G401 (cell line): ENCODE data around the gene GTF2IRD1. TPM values are rescaled to one million over a fixed set of nuclear protein-coding genes. Genes with fewer than 3 reads are reported as not detected.
"Not testable (repeated sequence)": the region's sequence is repeated elsewhere in the genome, so short reads cannot be mapped to it uniquely, and the experiment has no call there.

Source experiments
- DNase-seq: peaks from one replicate; pipeline ENCODE4 v3.0.0-alpha.2; 2015; ENCODE audit warnings: low spot score
- in situ Hi-C: cut with HindIII; loops from 2 replicates; pipeline ENCODE4 v1.10.0; 2016; ENCODE audit warnings: low sequenced_read_pairs, mixed read lengths
- total RNA-seq: library from RNA; depleted of rRNA; stranded (reverse); fragments of >200 nt; shearing (Covaris generic); gene quantifications from 2 replicates; pipeline ENCODE4 v1.2.3, GENCODE V29; 2014

The GTF2IRD1 gene
- total RNA-seq, 1 experiment from 2014 or later = 28.3 TPM

DNA sequence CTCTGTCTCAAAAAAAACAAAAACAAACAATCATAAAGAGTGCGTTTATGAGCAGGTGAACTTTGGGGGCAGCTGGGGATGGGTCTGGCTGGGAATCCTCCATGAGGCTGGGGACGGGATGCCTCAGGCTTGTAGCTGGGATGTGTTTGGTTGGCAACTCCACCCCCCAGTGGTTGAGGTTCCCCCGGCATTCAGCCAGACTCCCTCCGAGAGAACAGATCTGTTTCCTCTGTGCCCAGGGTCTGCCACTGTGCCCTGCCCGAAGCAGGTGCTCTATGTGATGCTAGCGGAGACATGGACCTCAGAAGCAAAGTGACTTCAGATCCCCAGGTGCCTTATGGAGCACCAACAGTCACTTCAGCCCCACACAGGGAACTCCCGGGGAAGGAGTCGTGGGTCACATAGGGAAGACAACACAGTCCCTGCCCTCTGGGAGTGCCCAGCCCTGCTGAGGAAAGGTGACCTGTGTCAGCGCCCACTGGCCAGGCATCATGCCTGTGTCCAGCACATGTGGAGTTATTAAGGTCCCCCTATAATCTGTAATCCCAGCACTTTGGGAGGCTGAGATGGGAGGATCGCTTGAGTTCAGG, 29.3 kb upstream of the GTF2IRD1 start:
- in situ Hi-C loops = no loop called here
- no peak for DNase-seq

GRCh38 chr7:74428023-74428422, 25.7 kb upstream of the GTF2IRD1 start:
- in situ Hi-C loops = no loop called here
- no peak for DNase-seq

- DNase-seq = no peak
- in situ Hi-C loops = no loop called here
Observed at GRCh38 chr7:74429153-74429747, 24.5 kb upstream of the GTF2IRD1 start.

DNA sequence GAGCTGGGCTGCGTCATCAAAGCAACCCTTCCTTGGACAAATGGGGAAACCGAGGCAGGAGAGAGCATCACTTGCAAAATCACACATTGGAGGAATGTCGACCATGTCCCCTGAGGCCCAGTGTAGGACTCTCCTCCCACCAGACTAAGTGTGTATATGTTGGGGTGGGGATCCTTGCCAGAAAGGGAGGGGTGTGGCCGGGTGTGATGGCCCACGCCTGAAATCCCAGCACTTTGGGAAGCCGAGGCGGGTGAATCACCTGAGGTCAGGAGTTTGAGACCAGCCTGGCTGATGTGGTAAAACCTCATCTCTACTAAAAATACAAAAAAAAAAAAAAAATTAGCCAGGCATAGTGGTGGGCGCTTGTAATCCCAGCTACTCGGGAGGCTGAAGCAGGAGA, 23.3 kb upstream of the GTF2IRD1 start:
- in situ Hi-C loops, DNase-seq: not testable (repeated sequence)

DNA sequence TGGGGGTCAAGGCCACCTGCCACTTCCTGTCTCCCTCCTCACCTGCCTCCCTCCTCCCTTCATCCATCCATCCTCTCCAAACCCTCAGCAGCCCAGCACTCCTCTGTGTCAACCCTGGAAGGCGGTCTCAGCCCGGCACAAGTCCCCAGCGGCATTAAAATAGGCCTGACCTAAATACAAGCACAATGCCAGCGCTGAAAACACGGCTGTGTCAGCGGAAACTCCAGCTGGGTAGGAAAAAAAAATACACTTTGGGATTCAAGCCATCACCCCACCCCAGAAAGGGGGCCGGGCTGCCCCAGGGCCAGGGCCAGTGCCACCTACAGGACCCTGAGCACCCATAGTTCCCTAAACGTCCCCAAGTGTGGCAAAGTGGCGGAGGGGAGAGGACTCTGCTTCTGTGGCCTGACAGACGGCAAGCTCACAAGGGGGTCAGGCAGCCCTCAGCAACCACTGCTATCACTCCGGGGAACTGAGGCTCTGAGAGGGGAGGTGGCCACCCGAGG, 22.7 kb upstream of the GTF2IRD1 start:
- peak; percentile 37 for DNase-seq
- in situ Hi-C loops = no loop called here

DNA sequence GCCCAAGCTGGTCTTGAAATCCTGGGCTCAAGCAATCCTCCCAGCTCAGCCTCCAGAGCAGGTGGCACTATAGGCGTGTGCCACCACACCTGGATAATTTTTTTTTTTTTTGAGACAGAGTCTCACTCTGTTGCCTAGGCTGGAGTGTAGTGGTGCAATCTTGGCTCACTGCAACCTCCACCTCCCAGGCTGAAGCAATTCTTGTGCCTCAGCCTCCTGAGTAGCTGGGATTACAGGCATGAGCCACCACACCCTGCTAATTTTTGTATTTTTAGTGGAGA, 16.5 kb upstream of the GTF2IRD1 start:
- in situ Hi-C loops, DNase-seq: not testable (repeated sequence)

- DNase-seq = no peak
Observed at GRCh38 chr7:74438327-74438726, 15.4 kb upstream of the GTF2IRD1 start.

GRCh38 chr7:74439541-74439940, 14.2 kb upstream of the GTF2IRD1 start:
- DNase-seq = no peak
- in situ Hi-C loops = no loop called here

More at GRCh38 chr7:74438327-74438726, 15.4 kb upstream of the GTF2IRD1 start:
- in situ Hi-C loops = no loop called here

DNA sequence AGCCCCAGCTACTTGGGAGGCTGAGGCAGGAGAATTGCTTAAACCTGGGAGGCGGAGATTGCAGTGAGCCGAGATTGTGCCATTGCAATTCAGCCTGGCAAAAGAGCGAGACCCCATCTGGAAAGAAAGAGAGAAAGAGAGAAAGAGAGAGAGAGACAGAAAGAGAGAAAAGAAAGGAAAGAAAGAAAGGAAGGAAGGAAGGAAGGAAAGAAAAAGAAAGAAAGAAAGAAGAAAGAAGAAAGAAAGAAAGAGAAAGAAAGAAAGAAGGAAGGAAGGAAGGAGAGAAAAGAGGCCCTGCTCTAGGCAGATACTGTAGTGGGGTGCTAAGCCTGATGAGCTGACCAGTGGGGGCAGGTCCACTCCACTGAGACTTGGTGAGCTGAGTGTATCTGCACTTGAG, 13.6 kb upstream of the GTF2IRD1 start:
- in situ Hi-C loops, DNase-seq: not testable (repeated sequence)

DNA sequence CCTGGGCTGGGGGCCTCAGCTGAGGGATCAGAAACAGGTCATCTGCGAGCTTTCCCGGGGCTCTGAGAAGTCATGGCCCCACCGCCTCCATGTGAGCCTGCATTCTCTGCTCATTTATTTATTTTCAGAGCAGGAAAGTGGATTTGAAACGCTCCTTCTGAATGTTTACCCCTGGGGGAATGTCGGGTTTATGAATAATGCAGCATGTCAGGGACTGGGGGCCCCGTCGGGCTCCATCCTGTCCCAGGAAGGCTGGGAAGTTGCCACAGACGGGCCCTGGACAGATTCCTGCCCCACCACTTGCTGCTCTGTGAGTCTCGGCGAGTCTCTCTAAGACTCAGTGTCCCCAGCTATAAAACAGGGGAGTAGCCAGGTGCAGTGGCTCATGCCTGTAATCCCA, 11.9 kb upstream of the GTF2IRD1 start:
- in situ Hi-C loops = no loop called here
- no peak for DNase-seq

GRCh38 chr7:74443543-74444247, 10.0 kb upstream of the GTF2IRD1 start:
- no peak for DNase-seq
- in situ Hi-C loops = no loop called here

DNA sequence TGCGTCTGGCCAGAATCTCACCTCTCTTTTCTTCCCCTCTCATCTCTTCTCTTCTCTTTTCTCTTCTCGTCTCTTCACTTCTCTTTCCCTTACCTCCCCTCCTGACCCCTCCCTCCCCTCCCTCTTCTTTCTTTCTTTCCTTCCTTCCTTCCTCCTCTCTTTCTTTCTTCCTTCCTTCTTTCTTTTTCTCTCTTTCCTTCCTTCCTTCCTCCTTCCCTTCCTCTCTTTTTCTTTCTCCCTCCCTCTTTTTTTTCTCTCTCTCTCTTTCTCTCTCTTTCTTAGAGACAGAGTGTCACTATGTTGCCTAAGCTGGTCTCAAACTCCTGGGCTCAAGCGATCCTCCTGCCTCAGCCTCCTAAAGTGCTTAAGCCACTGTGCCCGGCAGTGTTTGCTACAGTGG, 4.6 kb upstream of the GTF2IRD1 start:
- in situ Hi-C loops = no loop called here
- no peak for DNase-seq

- in situ Hi-C loops = no loop called here
- peak; percentile 43 for DNase-seq
Observed at GRCh38 chr7:74449809-74450397, 3.8 kb upstream of the GTF2IRD1 start.

- in situ Hi-C loops = no loop called here
- peak; percentile 29 for DNase-seq
Observed at GRCh38 chr7:74452748-74453321, 871 bp upstream of the GTF2IRD1 start.

GRCh38 chr7:74454021-74454924, 567 bp downstream of the GTF2IRD1 start:
- in situ Hi-C loops = no loop called here
- DNase-seq = no peak

DNA sequence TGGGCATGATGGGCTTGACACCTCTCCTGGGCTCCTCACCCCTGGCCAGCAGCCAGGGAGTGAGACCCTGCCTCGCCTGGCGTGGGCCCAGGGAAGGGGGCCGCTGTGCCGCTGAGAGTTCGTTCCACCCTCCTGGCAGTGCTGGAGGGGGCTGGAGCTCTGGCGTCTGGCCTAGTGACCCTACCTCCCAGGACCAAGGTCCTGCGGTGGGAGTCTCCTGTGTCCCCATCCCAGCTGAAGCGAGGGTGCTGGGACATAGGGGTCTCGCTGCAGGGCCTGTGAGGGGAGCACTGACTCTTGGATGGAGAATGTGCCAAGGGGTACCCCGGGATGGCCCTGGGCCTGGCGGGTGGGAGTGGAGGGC, 1.2 kb downstream of the GTF2IRD1 start:
- no peak for DNase-seq
- in situ Hi-C loops = no loop called here

DNA sequence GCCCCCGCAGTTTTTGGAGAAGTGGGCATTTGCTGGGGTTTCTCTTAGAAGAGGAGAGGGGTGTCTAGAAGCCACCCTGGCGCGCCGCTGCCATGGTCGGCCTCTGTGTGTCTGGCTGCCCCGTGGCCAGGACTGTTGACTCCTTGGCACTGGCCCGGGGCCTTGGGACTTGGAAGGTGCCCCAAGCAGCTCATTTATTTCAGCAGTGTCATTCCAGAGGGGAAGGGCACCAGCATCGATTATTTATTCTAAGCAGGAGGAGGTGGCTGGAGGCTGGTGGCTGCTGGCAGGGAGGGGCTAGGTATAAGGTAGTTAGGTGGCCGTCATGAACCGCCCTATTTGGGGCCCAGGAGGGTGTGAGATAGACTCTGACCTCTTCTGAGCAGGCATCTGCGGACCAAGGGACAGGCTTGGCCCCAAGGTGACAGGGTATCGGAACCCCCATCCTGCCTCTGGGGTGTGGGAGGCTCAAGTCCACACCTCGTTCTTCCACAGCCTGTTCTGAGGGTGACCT, 1.6 kb downstream of the GTF2IRD1 start:
- in situ Hi-C loops = no loop called here
- DNase-seq = peak; percentile 41

GRCh38 chr7:74455928-74456327, 2.2 kb downstream of the GTF2IRD1 start:
- no peak for DNase-seq
- in situ Hi-C loops = no loop called here

- DNase-seq = no peak
- in situ Hi-C loops = no loop called here
Observed at GRCh38 chr7:74457007-74457406, 3.3 kb downstream of the GTF2IRD1 start.
